ENCODE data around the gene SIM1. TPM values are rescaled to one million over a fixed set of nuclear protein-coding genes. Genes with fewer than 3 reads are reported as not detected.

Gene SIM1
- polyA plus RNA-seq, 1 experiment, result not detected

- DNase-seq (ENCODE audit: low read depth, low spot score), result no peak
- no peak for TF ChIP-seq CTCF (IDR thresholded peaks at IDR 0.05; ENCODE audit: low read depth, low read length)
- peaks cover 98% of the 10 kb centered on the region for H3K27me3 ChIP-seq (ENCODE audit: control insufficient read depth, insufficient read depth, low read length)
- no peak overlapping the region for H3K4me3 ChIP-seq (ENCODE audit: low read depth, low read length)
- POLR2A ChIA-PET, result no interaction called here
- H3K27ac ChIP-seq (ENCODE audit: low read depth, low read length), result no peak overlapping the region
- H3K9me3 ChIP-seq (ENCODE audit: control insufficient read depth, insufficient read depth, low read length), result peaks cover 20% of the 10 kb centered on the region; the same call in 1 of the 2 replicates
- CTCF ChIA-PET, result interaction anchor here (2.5 kb wide), 1 partner anchor 197 kb away, joined by 10 read pairs; no protein-coding TSS in a partner anchor
Measured at GRCh38 chr6:100467129-100468015, 2.7 kb upstream of the SIM1 start.

GRCh38 chr6:100466410-100467128, 1.8 kb upstream of the SIM1 start:
- ChIA-PET CTCF (interaction anchor here (1.4 to 2.5 kb wide), 3 partner anchors 198 to 349 kb away, joined by 4 to 10 read pairs (median 5); no protein-coding TSS in a partner anchor), POLR2A (no interaction called here)
- no peak overlapping the region for H3K27ac ChIP-seq (ENCODE audit: low read depth, low read length)
- peaks cover 20% of the 10 kb centered on the region; the same call in 1 of the 2 replicates for H3K9me3 ChIP-seq (ENCODE audit: control insufficient read depth, insufficient read depth, low read length)
- no peak overlapping the region for H3K4me3 ChIP-seq (ENCODE audit: low read depth, low read length)
- DNase-seq (ENCODE audit: low read depth, low spot score), result no peak
- H3K27me3 ChIP-seq (ENCODE audit: control insufficient read depth, insufficient read depth, low read length), result peaks cover 97% of the 10 kb centered on the region
- no peak for TF ChIP-seq CTCF (IDR thresholded peaks at IDR 0.05; ENCODE audit: low read depth, low read length)

- CTCF ChIA-PET, result interaction anchor here (0.6 to 2.5 kb wide), 4 partner anchors 9 to 349 kb away, joined by 3 to 10 read pairs (median 4); no protein-coding TSS in a partner anchor
- POLR2A ChIA-PET, result interaction anchor here (1.0 kb wide), 1 partner anchor 290 kb away, joined by 3 read pairs; no protein-coding TSS in a partner anchor
- peaks cover 20% of the 10 kb centered on the region; the same call in 1 of the 2 replicates for H3K9me3 ChIP-seq (ENCODE audit: control insufficient read depth, insufficient read depth, low read length)
- no peak overlapping the region for H3K27ac ChIP-seq (ENCODE audit: low read depth, low read length)
- no peak overlapping the region for H3K4me3 ChIP-seq (ENCODE audit: low read depth, low read length)
- no peak for DNase-seq (ENCODE audit: low read depth, low spot score)
- H3K27me3 ChIP-seq (ENCODE audit: control insufficient read depth, insufficient read depth, low read length), result peaks cover 98% of the 10 kb centered on the region
- no peak for TF ChIP-seq CTCF (IDR thresholded peaks at IDR 0.05; ENCODE audit: low read depth, low read length)
Measured at GRCh38 chr6:100465701-100466409, 1.1 kb upstream of the SIM1 start.

- Histone ChIP-seq H3K27me3 (ENCODE audit: control insufficient read depth, insufficient read depth, low read length) (peaks cover 97% of the 10 kb centered on the region), H3K9me3 (ENCODE audit: control insufficient read depth, insufficient read depth, low read length) (peaks cover 16% of the 10 kb centered on the region; the same call in 1 of the 2 replicates), H3K27ac (ENCODE audit: low read depth, low read length) (no peak overlapping the region), H3K4me3 (ENCODE audit: low read depth, low read length) (no peak overlapping the region)
- CTCF ChIA-PET, result interaction anchor here (1.6 kb wide), 1 partner anchor 287 kb away, joined by 4 read pairs; no protein-coding TSS in a partner anchor
- DNase-seq (ENCODE audit: low read depth, low spot score), result no peak
- POLR2A ChIA-PET, result interaction anchor here (1.0 kb wide), 1 partner anchor 288 kb away, joined by 3 read pairs; no protein-coding TSS in a partner anchor
- TF ChIP-seq CTCF (IDR thresholded peaks at IDR 0.05; ENCODE audit: low read depth, low read length), result no peak
Measured at GRCh38 chr6:100464162-100464851, 414 bp downstream of the SIM1 start.

Data from AG04450 (cell line).